Measurements from ENCODE around the gene UBE2G1. TPM values are rescaled to one million over a fixed set of nuclear protein-coding genes. Genes with fewer than 3 reads are reported as not detected.

The UBE2G1 gene
- total and polyA plus RNA-seq, 9 of the 15 experiments (the other 6 are each of a cell fraction or from before 2014, with no cell fraction given), result 10.1 to 65.9 (median 29.7) TPM

DNA sequence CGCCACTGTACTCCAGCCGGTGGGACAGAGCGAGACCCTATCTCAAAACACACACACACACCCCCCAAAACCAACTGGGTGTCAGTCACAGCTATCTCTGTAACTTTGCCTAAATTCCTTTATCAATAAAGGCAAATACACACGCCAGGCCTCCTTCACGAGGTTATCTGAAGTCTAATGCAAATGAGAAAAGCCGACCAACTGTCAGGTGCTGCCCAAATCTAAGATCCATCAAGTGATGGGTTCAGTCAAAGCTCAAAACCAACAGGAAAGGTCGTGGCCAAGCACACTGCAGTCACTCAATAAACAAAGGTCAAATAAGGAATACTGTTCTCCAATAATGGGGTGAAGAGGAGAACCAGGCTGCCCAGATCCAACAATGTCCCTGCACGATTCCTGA lies 103.8 kb downstream of the UBE2G1 start:
- H3K36me3 ChIP-seq (ENCODE audit: control insufficient read depth, insufficient read depth, low read length), result peaks cover 28% of the 10 kb centered on the region
- peaks cover 12 to 16% of the 10 kb centered on the region in 2 experiments; a peak in 4 of 5 replicates for H3K4me1 ChIP-seq (replicated peaks in 1 of 2; ENCODE audit: control insufficient read depth in 2 of 2, insufficient read depth in 2 of 2, low read length in 2 of 2)
- intact Hi-C loops (cut with micrococcal nuclease), result no loop called here
- ChIA-PET CTCF (ENCODE audit: low intra/inter-chr PET ratio) (no interaction called here), POLR2A (interaction anchor here (0.7 to 4.6 kb wide), 3 partner anchors 12 to 308 kb away, joined by 4 to 31 read pairs (median 5); no protein-coding TSS in a partner anchor)
- WGBS (ENCODE audit: insufficient coverage, low coverage, missing lambda C conversion rate), result 8% methylated on average over 8 of the region's 8 CpGs
- peaks cover 60% of the 10 kb centered on the region for H3K79me2 ChIP-seq (ENCODE audit: control insufficient read depth, insufficient read depth, low read length)
- peak overlapping the region; percentile 94 for H3K4me2 ChIP-seq (ENCODE audit: insufficient read depth, low read length)
- in situ Hi-C loops (cut with MboI), result no loop called here
- H3K27ac ChIP-seq (ENCODE audit: extremely low read depth, low read depth, low read length), result peak overlapping the region; percentile 72
- H3K9ac ChIP-seq (ENCODE audit: insufficient read depth in 1 of 2, low read depth in 2 of 2, low read length in 2 of 2), result peak overlapping the region; percentile 88 to 98
- H3K9me1 ChIP-seq (ENCODE audit: control insufficient read depth, insufficient read depth, low read length), result no peaks in the 10 kb centered on the region
- FAIRE-seq (no peak), ATAC-seq (no peak), DNase-seq (ENCODE audit: extremely low read depth in 1 of 4, low spot score in 3 of 4) (peak in 1 of 4 experiments; percentile 28)
- no TSS peak for BruUV-seq (replicated peaks)
- peak overlapping the region; percentile 86 for H3K4me3 ChIP-seq
- peaks cover 10% of the 10 kb centered on the region for H3K9me3 ChIP-seq (replicated peaks; ENCODE audit: control insufficient read depth, insufficient read depth, low read depth, low read length)
- no peaks in the 10 kb centered on the region for H3K27me3 ChIP-seq (ENCODE audit: control insufficient read depth in 2 of 2, insufficient read depth in 2 of 2, low read length in 2 of 2)
- peaks cover 3% of the 10 kb centered on the region; the same call in 1 of the 2 replicates for H4K20me1 ChIP-seq (replicated peaks; ENCODE audit: control insufficient read depth, insufficient read depth, low read length)
- H2AFZ ChIP-seq (ENCODE audit: low read depth, low read length), result 0 out of 2 replicates have a peak overlapping the region, but pooled peaks have one; percentile 69
- TF ChIP-seq NCOR1 (IDR thresholded peaks at IDR 0.05) (no peak), CBFA2T2 (conservative IDR thresholded peaks at IDR 0.05) (no peak), CBFA2T3 (IDR thresholded peaks at IDR 0.05) (0 out of 2 replicates have a peak, but pooled peaks have one; percentile 13)

DNA sequence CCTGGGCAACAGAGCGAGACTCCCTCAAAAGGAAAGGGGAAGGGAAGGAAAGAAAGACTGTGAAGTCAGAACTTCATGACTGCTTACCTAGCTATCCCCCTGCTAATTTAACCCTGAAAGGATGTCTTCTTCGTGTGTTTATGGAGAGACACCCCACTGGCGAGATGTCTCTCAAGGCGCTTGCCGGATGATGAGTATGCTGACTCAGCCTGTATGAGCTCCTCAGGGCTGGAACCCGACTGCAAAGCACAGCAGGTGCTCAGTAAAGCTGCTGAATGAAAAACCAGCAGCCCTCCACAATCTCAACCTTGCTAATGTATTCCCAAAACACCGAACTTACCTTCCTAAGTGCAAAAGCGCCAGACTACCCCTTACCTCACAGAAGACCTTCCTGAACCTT lies 105.0 kb downstream of the UBE2G1 start:
- peaks cover 12 to 16% of the 10 kb centered on the region in 2 experiments; a peak in 4 of 5 replicates for H3K4me1 ChIP-seq (replicated peaks in 1 of 2; ENCODE audit: control insufficient read depth in 2 of 2, insufficient read depth in 2 of 2, low read length in 2 of 2)
- WGBS (ENCODE audit: insufficient coverage, low coverage, missing lambda C conversion rate), result 84% methylated on average over 7 of the region's 8 CpGs
- intact Hi-C loops (cut with micrococcal nuclease), result no loop called here
- ChIA-PET CTCF (ENCODE audit: low intra/inter-chr PET ratio) (no interaction called here), POLR2A (interaction anchor here (0.6 to 4.6 kb wide), 2 partner anchors 10 to 45 kb away, joined by 4 to 31 read pairs; no protein-coding TSS in a partner anchor)
- no peaks in the 10 kb centered on the region for H3K27me3 ChIP-seq (ENCODE audit: control insufficient read depth in 2 of 2, insufficient read depth in 2 of 2, low read length in 2 of 2)
- FAIRE-seq, result no peak
- H3K9me1 ChIP-seq (ENCODE audit: control insufficient read depth, insufficient read depth, low read length), result no peaks in the 10 kb centered on the region
- in situ Hi-C loops (cut with MboI), result no loop called here
- peaks cover 10% of the 10 kb centered on the region for H3K9me3 ChIP-seq (replicated peaks; ENCODE audit: control insufficient read depth, insufficient read depth, low read depth, low read length)
- no peak overlapping the region for H3K4me2 ChIP-seq (ENCODE audit: insufficient read depth, low read length)
- peaks cover 3% of the 10 kb centered on the region; the same call in 1 of the 2 replicates for H4K20me1 ChIP-seq (replicated peaks; ENCODE audit: control insufficient read depth, insufficient read depth, low read length)
- no peak for DNase-seq (ENCODE audit: extremely low read depth in 1 of 4, low spot score in 3 of 4)
- no peak overlapping the region for H2AFZ ChIP-seq (ENCODE audit: low read depth, low read length)
- no peak for ATAC-seq
- peaks cover 31% of the 10 kb centered on the region for H3K36me3 ChIP-seq (ENCODE audit: control insufficient read depth, insufficient read depth, low read length)
- H3K79me2 ChIP-seq (ENCODE audit: control insufficient read depth, insufficient read depth, low read length), result peaks cover 73% of the 10 kb centered on the region
- no peak overlapping the region for H3K27ac ChIP-seq (ENCODE audit: extremely low read depth, low read depth, low read length)
- no peak overlapping the region for H3K9ac ChIP-seq (ENCODE audit: insufficient read depth in 1 of 2, low read depth in 2 of 2, low read length in 2 of 2)
- no peak overlapping the region for H3K4me3 ChIP-seq
- no TSS peak for BruUV-seq (replicated peaks)
- TF ChIP-seq, protein P1, sequence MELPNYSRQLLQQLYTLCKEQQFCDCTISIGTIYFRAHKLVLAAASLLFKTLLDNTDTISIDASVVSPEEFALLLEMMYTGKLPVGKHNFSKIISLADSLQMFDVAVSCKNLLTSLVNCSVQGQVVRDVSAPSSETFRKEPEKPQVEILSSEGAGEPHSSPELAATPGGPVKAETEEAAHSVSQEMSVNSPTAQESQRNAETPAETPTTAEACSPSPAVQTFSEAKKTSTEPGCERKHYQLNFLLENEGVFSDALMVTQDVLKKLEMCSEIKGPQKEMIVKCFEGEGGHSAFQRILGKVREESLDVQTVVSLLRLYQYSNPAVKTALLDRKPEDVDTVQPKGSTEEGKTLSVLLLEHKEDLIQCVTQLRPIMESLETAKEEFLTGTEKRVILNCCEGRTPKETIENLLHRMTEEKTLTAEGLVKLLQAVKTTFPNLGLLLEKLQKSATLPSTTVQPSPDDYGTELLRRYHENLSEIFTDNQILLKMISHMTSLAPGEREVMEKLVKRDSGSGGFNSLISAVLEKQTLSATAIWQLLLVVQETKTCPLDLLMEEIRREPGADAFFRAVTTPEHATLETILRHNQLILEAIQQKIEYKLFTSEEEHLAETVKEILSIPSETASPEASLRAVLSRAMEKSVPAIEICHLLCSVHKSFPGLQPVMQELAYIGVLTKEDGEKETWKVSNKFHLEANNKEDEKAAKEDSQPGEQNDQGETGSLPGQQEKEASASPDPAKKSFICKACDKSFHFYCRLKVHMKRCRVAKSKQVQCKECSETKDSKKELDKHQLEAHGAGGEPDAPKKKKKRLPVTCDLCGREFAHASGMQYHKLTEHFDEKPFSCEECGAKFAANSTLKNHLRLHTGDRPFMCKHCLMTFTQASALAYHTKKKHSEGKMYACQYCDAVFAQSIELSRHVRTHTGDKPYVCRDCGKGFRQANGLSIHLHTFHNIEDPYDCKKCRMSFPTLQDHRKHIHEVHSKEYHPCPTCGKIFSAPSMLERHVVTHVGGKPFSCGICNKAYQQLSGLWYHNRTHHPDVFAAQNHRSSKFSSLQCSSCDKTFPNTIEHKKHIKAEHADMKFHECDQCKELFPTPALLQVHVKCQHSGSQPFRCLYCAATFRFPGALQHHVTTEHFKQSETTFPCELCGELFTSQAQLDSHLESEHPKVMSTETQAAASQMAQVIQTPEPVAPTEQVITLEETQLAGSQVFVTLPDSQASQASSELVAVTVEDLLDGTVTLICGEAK (IDR thresholded peaks at IDR 0.05), result no peak
- TF ChIP-seq, protein P1 (CRISPR knock-in tag; IDR thresholded peaks at IDR 0.05), result no peak
- TF ChIP-seq ZNF445 (CRISPR knock-in tag; IDR thresholded peaks at IDR 0.05; ENCODE audit: low read depth) (no peak), C11orf30 (IDR thresholded peaks at IDR 0.05; ENCODE audit: low read depth) (peak; percentile 33; the same call in 1 of the 2 replicates)

All from K562 (cell line).